ENCODE results near the gene ANO2. TPM values are rescaled to one million over a fixed set of nuclear protein-coding genes. Genes with fewer than 3 reads are reported as not detected.

The ANO2 gene
- total RNA-seq, 1 donor from 2014 or later = 16.0 TPM

GRCh38 chr12:5783289-5783920 lies 161.7 kb downstream of the ANO2 start:
- peak in 1 of 2 donors; percentile 42 for DNase-seq (ENCODE audit: low read depth in 2 of 2)

- no peak for DNase-seq (ENCODE audit: low read depth in 2 of 2)
Observed at GRCh38 chr12:5780536-5780935, 164.5 kb downstream of the ANO2 start.

DNA sequence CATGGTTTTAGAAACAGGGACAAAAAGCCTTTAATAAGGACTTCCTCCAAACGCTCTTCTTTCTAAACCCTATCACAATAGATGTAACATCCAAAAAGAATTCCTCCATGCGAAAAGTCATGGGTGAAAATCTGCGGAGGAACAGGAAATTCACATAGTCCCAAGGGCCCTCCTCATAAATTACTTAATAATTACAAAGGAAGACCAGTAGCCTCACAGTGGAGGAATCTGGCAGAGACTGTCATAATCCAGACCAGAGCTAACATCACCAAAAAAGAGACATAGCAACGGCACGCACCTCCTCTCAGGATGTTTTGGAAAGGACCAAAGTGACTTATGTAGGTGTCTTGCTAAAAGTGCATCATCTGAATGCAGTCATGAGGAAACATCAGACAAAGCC lies 165.7 kb downstream of the ANO2 start:
- DNase-seq (ENCODE audit: low read depth in 2 of 2) = no peak

GRCh38 chr12:5778821-5779220 lies 166.2 kb downstream of the ANO2 start:
- DNase-seq (ENCODE audit: low read depth in 2 of 2) = no peak

GRCh38 chr12:5777451-5777850 lies 167.6 kb downstream of the ANO2 start:
- DNase-seq (ENCODE audit: low read depth in 2 of 2) = no peak

- DNase-seq (ENCODE audit: low read depth in 2 of 2) = no peak
Observed at GRCh38 chr12:5776091-5776490, 169.0 kb downstream of the ANO2 start.

- DNase-seq (ENCODE audit: low read depth in 2 of 2) = no peak
Observed at GRCh38 chr12:5773550-5773949, 171.5 kb downstream of the ANO2 start.

DNA sequence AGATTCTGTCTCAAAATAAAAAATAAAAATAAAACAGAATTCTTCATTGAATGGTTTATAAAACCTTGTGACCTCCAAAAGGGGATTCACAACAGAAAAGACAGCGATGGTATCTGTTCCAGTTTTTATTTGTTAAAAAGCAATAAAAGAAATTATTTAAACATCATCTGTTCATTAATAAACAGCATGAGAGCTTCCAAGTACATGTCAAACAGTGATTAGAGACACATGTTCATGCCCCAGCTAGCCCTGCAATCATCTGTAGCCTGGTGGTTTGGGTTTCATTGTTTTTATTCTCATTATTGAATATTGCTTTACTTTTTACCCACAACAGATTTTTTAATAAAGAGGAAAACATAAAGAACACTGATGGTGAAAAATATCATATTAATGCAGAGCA lies 173.3 kb downstream of the ANO2 start:
- no peak for DNase-seq (ENCODE audit: low read depth in 2 of 2)

GRCh38 chr12:5770727-5771126 lies 174.3 kb downstream of the ANO2 start:
- DNase-seq (ENCODE audit: low read depth in 2 of 2) = no peak

- peak; percentile 22 to 29 for DNase-seq (ENCODE audit: low read depth in 2 of 2)
Observed at GRCh38 chr12:5768581-5769196, 176.4 kb downstream of the ANO2 start.

DNA sequence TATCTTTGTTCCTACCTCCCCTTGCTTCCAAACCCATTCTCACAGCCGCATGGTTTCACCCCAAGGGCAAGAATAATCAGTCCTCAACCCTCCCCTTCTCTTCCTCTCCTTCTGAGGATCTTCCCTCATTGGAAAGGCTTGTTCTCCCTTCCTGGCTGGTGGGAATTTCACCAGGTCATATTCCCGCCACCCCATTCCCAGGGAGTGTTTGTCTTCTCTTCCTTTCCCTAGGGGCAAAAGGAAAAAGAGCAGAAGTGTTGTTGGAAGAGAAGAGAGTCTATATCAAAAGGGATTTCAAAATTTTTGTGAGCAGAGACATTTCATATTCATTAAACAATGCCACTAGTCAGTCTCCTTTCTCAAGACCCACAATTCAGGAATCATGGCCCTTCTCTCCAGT lies 176.9 kb downstream of the ANO2 start:
- no peak for DNase-seq (ENCODE audit: low read depth in 2 of 2)

GRCh38 chr12:5758347-5758746 lies 186.7 kb downstream of the ANO2 start:
- no peak for DNase-seq (ENCODE audit: low read depth in 2 of 2)

DNA sequence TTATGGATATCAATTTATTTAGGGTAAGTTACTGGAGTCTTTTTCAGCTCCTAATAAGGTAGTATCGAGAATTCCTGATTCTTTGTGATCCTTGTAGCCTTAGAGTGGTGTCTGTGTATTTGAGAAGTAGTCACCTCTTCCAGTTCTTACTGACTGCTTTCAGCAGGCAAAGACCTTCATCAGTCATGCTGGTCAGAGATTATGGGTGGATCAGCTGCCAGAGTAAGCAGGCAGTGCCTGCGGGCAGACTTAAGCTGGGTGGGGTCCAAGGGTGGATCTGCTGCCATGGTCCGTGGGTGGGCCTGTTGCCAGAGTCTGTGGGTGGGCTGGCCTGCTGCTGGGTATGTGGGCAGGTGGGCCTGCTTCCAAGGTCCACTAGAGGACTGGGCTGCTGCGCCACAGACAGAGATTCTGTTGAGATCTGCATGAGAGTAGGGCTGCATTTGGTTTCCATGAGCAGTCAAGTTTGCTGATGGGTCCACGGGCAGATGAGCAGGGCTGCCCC lies 188.7 kb downstream of the ANO2 start:
- DNase-seq (ENCODE audit: low read depth in 2 of 2) = no peak

GRCh38 chr12:5748027-5748426 lies 197.0 kb downstream of the ANO2 start:
- no peak for DNase-seq (ENCODE audit: low read depth in 2 of 2)

DNA sequence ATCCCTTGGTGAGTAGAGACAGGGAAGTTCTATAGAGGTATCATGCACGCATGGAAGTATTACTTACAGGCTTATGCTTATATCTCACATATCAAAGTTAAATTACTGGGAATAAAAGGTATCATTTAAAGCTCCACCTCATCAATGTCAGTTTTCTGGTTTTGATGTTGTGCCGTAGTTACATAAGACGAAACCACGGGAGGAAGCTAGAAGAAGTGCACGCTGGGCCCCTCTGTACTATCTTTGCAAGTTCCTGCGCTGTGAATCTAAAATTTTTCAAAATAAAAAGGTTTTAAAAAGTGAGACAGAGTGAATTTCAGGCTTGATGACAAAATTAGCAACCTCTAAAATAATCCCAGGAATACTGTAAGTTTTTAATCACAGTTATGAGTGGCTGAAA lies 198.1 kb downstream of the ANO2 start:
- DNase-seq (ENCODE audit: low read depth in 2 of 2) = no peak

GRCh38 chr12:5746036-5746908 lies 198.8 kb downstream of the ANO2 start:
- DNase-seq (ENCODE audit: low read depth in 2 of 2) = no peak

GRCh38 chr12:5745251-5745888 lies 199.7 kb downstream of the ANO2 start:
- peak; percentile 88 to 90 for DNase-seq (ENCODE audit: low read depth in 2 of 2)

DNA sequence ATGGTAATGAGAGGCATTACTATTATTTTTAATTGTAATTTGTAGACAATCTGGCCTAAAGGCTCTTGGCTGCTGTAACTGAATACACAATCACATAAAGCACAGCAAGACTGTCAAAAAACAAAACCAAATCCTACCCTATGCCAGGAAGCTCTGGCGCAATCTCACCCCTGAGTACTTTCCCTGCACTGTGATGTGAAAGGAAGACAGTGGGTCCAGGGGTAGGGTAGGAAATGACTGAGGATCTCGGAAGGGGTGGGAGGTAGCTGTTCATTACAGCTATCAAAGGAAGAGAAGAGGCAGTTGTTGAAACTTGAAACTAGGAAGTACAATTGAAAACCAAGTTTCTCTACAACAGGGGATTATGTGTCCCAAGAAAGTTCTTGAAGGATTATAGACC lies 202.8 kb downstream of the ANO2 start:
- no peak for DNase-seq (ENCODE audit: low read depth in 2 of 2)

DNA sequence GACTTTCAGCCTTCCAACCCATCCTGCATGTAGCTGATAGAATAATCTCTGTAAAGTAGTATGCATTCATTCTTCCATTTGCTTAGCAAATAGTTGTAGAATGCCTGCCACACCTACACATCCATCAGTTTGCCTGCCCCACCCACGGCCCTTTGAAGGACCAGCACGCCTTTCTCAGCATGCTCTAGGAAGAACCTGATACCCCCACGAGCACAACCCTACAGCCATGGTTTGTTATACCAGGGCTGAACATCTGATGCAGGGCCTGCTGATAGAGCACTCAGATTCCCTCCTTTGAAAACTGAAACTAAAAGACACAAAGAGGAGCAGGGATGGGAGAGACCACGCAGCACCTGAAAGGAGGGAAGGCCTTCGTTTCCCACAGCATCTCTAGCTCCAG lies 205.1 kb downstream of the ANO2 start:
- no peak for DNase-seq (ENCODE audit: low read depth in 2 of 2)

DNA sequence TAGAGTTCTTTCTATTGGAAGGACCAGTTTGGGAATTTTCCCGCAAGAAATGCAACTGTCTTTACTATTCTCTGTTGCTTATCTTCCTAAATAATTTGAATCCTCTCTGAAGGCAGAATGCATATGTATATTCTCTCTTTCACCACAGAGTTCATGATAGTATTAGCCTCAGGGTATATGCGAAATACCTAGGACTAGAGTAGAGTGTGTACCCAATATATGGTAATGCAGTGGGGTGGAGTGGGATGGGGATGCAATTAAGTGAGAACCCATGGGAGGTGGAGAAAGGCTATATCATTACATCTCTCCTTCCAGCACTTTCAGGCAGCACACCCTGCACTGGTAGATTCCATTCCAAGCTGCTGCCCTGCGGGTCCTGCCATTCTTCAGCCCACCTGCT lies 207.3 kb downstream of the ANO2 start:
- no peak for DNase-seq (ENCODE audit: low read depth in 2 of 2)

DNA sequence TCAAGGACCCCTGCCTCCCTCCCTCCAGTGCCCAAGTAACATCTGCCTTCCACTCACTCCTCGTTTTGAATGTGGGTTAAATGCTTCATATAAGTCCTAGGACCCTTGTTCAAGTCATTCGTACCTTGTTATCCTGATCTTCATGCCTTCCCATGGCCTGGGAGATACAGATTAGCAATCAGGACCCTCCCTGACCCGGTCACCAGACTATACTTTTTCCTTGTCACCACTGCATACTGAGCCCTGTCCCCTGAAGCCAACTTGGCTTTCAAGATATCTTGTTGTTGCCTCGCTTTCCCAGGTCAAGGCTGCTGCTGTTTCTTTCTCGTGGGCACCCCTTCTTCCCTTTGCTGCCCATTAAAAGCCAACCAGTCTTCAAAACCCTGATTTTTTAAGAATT lies 208.5 kb downstream of the ANO2 start:
- DNase-seq (ENCODE audit: low read depth in 2 of 2) = no peak

DNA sequence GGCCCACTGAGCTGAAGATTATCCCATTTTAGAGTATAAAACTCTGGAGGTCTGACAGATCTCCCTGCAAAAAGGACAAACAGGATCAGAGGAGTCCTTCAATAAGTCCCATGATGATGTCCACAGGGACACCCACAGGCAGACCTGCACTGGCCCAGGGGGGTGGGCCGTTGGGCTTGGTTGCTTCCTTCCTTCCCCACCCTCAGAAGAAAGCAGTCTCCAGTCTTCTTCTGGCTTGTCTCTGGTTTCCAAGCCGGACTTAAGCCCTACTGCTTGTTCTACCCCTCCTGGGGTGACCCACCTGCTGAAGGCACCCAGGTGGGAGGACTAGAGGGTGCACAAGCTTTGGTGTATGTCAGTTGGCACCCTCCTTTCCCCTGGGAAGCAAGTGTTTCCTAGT lies 209.0 kb downstream of the ANO2 start:
- no peak for DNase-seq (ENCODE audit: low read depth in 2 of 2)
